Measurements from ENCODE around the gene OPRD1.

GRCh38 chr1:28887835-28888682 lies 76.1 kb downstream of the OPRD1 start:
- TF ChIP-seq CTCF (IDR thresholded peaks at IDR 0.05) (no peak), POLR2AphosphoS5 (IDR thresholded peaks at IDR 0.05) (no peak), EP300 (IDR thresholded peaks at IDR 0.05; ENCODE audit: low read depth) (no peak)

Measured in transverse colon (tissue), 4 donors.